Measurements from ENCODE around the gene NKD1. TPM values are rescaled to one million over a fixed set of nuclear protein-coding genes. Genes with fewer than 3 reads are reported as not detected.

The NKD1 gene
- polyA plus RNA-seq, 1 donor, result 5.3 TPM

DNA sequence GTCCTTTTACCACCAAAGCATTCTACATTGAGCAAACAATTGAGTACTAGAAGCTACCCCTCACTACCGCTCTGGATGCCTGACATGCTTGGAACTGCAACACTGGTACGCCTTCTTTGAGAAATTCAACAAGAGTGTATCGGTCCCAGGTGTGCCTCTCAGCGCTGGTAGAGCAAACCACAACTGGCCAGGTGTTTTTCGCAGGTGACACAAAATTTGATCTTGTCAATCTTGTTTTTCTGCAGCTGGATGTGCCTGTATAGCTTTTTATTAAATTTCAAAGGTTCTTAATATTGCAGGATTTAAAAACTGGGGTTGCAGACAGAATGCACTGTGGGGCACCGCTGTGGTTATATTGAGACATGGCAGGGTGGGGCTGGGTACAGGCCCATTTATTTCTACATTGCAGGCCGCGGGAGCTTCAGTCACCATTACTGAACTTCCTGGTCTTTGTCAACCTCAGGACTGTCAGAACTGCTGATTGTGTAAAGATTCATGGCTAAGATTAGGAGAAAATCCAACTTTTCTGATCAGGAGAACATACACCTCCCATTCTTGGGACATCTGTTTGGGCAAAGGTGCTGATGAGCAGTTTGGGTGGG, 137.4 kb downstream of the NKD1 start:
- no peaks in the 10 kb centered on the region for H3K4me1 ChIP-seq (ENCODE audit: control insufficient read depth, insufficient read depth, low read length)
- H3K4me3 ChIP-seq (ENCODE audit: low read length), result no peak overlapping the region
- H3K9me3 ChIP-seq (ENCODE audit: control insufficient read depth, low read depth, low read length), result no peaks in the 10 kb centered on the region
- no peak overlapping the region for H3K27ac ChIP-seq (ENCODE audit: low read length)
- no peaks in the 10 kb centered on the region for H3K36me3 ChIP-seq (ENCODE audit: control insufficient read depth, insufficient read depth, low read length)
- H3K27me3 ChIP-seq (ENCODE audit: control insufficient read depth, insufficient read depth, low read length), result no peaks in the 10 kb centered on the region
- 63% methylated on average over 2 of the region's 8 CpGs for WGBS (ENCODE audit: insufficient coverage, low lambda C conversion rate)
- DNase-seq, result no peak

DNA sequence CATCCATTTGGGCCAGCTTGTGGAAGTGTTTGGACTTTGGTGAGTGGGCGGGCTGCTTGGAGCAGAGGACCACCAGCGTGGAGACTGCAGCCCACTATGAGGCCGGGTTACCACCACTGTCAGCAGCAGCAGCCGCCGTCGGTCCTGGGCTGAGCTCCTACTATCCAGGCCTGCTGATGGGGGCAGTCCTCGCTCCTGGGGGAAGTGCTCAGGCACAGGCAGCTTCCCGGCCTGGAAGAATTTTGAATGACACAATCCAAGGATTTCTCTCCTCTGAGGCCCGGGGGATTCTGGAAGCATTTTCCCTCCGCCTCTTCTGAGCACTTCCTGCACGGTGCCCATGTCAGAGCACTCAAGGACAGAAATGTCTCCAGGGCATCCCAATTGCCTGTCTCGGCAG, 139.9 kb downstream of the NKD1 start:
- WGBS (ENCODE audit: insufficient coverage, low lambda C conversion rate), result 83% methylated on average over 1 of the region's 12 CpGs
- H3K4me3 ChIP-seq (ENCODE audit: low read length), result no peak overlapping the region
- DNase-seq, result no peak
- no peak overlapping the region for H3K27ac ChIP-seq (ENCODE audit: low read length)
- peaks cover 2% of the 10 kb centered on the region for H3K27me3 ChIP-seq (ENCODE audit: control insufficient read depth, insufficient read depth, low read length)
- H3K4me1 ChIP-seq (ENCODE audit: control insufficient read depth, insufficient read depth, low read length), result no peaks in the 10 kb centered on the region
- no peaks in the 10 kb centered on the region for H3K36me3 ChIP-seq (ENCODE audit: control insufficient read depth, insufficient read depth, low read length)
- H3K9me3 ChIP-seq (ENCODE audit: control insufficient read depth, low read depth, low read length), result peaks cover 5% of the 10 kb centered on the region

DNA sequence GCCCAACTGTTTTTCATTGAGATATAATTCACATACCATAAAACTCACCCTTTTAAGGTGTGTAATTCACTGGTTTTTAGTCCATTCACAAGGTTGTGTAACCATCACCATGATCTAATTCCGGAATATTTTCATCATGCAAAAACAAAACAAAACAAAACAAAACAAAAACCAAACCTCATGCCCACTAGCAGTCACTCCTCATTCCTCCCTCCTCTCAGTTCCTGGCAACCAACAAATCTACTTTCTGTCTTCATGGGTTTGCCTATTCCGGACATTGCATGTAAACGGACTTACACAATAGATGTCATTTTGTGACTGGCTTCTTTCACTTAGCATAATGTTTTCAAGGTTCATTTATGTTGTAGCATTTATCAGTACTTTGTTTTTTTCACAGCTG, 140.7 kb downstream of the NKD1 start:
- Histone ChIP-seq H3K4me1 (ENCODE audit: control insufficient read depth, insufficient read depth, low read length) (no peaks in the 10 kb centered on the region), H3K36me3 (ENCODE audit: control insufficient read depth, insufficient read depth, low read length) (no peaks in the 10 kb centered on the region), H3K4me3 (ENCODE audit: low read length) (no peak overlapping the region), H3K27me3 (ENCODE audit: control insufficient read depth, insufficient read depth, low read length) (peaks cover 5% of the 10 kb centered on the region), H3K27ac (ENCODE audit: low read length) (no peak overlapping the region), H3K9me3 (ENCODE audit: control insufficient read depth, low read depth, low read length) (peaks cover 5% of the 10 kb centered on the region)
- WGBS (ENCODE audit: insufficient coverage, low lambda C conversion rate), result 100% methylated on average over 1 of the region's 3 CpGs
- no peak for DNase-seq

DNA sequence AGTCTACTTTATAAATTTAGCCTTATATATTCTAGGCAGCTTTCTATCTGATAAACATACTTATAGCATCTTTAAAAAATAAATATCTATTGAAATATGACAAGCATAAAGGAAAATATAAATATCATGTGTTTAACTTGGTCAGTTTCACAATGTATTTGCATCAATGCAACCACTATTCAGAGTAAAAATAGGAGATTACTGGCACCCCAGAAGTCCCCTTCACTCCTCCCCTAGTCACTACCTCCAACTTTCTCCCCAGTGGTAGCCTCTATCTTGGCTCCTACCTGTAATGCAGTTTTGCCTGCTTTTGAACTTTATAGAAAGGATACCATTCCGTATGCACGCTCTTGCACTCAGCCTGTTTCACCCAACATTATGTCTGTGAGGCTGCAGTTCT, 142.0 kb downstream of the NKD1 start:
- Histone ChIP-seq H3K4me1 (ENCODE audit: control insufficient read depth, insufficient read depth, low read length) (no peaks in the 10 kb centered on the region), H3K36me3 (ENCODE audit: control insufficient read depth, insufficient read depth, low read length) (no peaks in the 10 kb centered on the region), H3K9me3 (ENCODE audit: control insufficient read depth, low read depth, low read length) (peaks cover 5% of the 10 kb centered on the region), H3K27me3 (ENCODE audit: control insufficient read depth, insufficient read depth, low read length) (peaks cover 8% of the 10 kb centered on the region), H3K4me3 (ENCODE audit: low read length) (no peak overlapping the region), H3K27ac (ENCODE audit: low read length) (no peak overlapping the region)
- no CpG with 5 or more reads among the region's 2 CpGs for WGBS (ENCODE audit: insufficient coverage, low lambda C conversion rate)
- DNase-seq, result no peak

DNA sequence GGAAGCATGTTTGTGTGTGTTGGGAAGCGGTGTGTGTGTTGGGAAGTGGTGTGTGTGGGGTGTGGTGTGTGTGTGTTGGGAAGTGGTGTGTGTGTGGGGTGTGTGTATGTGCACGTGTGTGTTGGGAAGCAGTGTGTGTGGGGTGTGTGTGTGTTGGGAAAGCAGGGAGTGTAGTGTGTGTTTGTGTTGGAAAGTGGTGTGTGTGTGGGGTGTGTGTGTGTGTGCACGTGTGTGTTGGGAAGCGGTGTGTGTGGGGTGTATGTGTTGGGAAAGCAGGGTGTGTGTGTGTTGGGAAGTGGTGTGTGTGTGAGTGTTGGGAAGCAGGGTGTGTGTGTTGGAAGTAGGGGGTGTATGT, 144.4 kb downstream of the NKD1 start:
- no peaks in the 10 kb centered on the region for H3K36me3 ChIP-seq (ENCODE audit: control insufficient read depth, insufficient read depth, low read length)
- H3K27ac ChIP-seq (ENCODE audit: low read length), result no peak overlapping the region
- no peak overlapping the region for H3K4me3 ChIP-seq (ENCODE audit: low read length)
- DNase-seq, result no peak
- peaks cover 8% of the 10 kb centered on the region for H3K27me3 ChIP-seq (ENCODE audit: control insufficient read depth, insufficient read depth, low read length)
- WGBS (ENCODE audit: insufficient coverage, low lambda C conversion rate), result 80% methylated on average over 1 of the region's 4 CpGs
- H3K9me3 ChIP-seq (ENCODE audit: control insufficient read depth, low read depth, low read length), result peaks cover 5% of the 10 kb centered on the region
- H3K4me1 ChIP-seq (ENCODE audit: control insufficient read depth, insufficient read depth, low read length), result peaks cover 13% of the 10 kb centered on the region

DNA sequence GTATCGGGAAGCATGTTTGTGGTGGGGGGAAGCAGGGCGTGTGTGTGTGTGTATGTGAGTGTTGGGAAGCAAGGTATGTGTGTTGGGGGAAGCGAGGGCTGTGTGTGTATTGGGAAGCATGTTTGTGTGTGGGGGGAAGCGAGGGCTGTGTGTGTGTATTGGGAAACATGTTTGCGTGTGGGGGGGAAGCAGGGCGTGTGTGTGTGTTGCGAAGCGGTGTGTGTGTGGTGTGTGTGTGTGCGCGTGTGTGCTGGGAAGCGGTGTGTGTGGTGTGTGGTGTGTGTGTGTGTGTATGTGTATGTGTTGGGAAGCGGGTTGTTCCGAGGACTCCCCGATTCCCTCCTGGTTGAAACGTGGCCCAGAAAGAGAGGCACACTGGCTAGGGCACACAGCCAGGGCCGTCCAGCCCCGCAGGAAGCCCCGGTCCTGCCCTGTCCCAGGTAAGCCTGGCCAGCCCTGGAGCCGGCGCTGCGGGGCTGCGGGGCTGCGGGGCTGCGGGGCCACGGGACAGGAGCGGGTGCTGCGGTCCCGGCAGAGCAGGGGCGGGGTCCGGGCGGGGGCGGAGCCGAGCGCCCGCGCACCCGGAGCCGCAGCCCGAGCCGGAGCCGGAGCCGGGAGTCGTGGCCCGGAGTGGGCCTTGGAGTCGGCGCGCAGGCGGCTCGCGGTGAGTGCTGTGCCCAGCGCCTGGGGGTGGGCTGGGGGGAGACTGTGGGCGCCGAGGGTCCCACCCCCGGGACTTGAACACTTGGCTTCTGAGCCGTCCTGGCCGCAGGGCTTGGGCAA, 145.0 kb downstream of the NKD1 start, which contains the start of gene NOD2:
Gene NOD2, plus strand, starts transcription at position 608 of the 783 bp plus-strand sequence. CDS start 5,890 bp downstream, outside the sequence.
- no peak within 1 kb of the TSS for H3K27ac ChIP-seq (ENCODE audit: low read length)
- H3K4me3 ChIP-seq (ENCODE audit: low read length), result peak within 1 kb of the TSS; percentile 4
- no peaks in the 10 kb centered on the region for H3K36me3 ChIP-seq (ENCODE audit: control insufficient read depth, insufficient read depth, low read length)
- H3K4me1 ChIP-seq (ENCODE audit: control insufficient read depth, insufficient read depth, low read length), result peaks cover 13% of the 10 kb centered on the region
- peaks cover 8% of the 10 kb centered on the region for H3K27me3 ChIP-seq (ENCODE audit: control insufficient read depth, insufficient read depth, low read length)
- WGBS (ENCODE audit: insufficient coverage, low lambda C conversion rate), result no CpG with 5 or more reads among the region's 56 CpGs
- peaks cover 5% of the 10 kb centered on the region for H3K9me3 ChIP-seq (ENCODE audit: control insufficient read depth, low read depth, low read length)
- DNase-seq, result no peak

DNA sequence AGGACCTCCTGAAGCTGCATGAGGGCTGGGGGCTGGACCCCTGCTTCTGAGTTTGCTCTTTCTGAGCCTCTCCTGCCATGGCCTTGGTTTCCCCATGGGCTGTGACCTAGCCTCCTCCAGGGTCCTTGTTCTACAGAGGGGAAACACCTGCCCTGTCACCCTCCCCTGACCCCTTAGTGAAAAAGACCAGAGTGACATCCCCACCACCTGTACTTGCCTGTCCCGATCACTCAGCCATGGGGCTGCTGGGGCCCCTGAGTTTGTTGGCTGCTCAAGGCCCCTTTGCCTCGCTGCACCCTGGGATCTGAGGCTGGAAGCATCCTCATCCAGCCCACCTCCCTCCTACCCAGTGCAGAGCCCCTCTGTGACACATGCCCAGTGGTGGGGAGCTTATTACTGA, 146.0 kb downstream of the NKD1 start:
- H3K9me3 ChIP-seq (ENCODE audit: control insufficient read depth, low read depth, low read length), result peaks cover 5% of the 10 kb centered on the region
- H3K27ac ChIP-seq (ENCODE audit: low read length), result no peak overlapping the region
- peaks cover 8% of the 10 kb centered on the region for H3K27me3 ChIP-seq (ENCODE audit: control insufficient read depth, insufficient read depth, low read length)
- no CpG with 5 or more reads among the region's 2 CpGs for WGBS (ENCODE audit: insufficient coverage, low lambda C conversion rate)
- peaks cover 13% of the 10 kb centered on the region for H3K4me1 ChIP-seq (ENCODE audit: control insufficient read depth, insufficient read depth, low read length)
- no peak for DNase-seq
- H3K4me3 ChIP-seq (ENCODE audit: low read length), result no peak overlapping the region
- no peaks in the 10 kb centered on the region for H3K36me3 ChIP-seq (ENCODE audit: control insufficient read depth, insufficient read depth, low read length)

DNA sequence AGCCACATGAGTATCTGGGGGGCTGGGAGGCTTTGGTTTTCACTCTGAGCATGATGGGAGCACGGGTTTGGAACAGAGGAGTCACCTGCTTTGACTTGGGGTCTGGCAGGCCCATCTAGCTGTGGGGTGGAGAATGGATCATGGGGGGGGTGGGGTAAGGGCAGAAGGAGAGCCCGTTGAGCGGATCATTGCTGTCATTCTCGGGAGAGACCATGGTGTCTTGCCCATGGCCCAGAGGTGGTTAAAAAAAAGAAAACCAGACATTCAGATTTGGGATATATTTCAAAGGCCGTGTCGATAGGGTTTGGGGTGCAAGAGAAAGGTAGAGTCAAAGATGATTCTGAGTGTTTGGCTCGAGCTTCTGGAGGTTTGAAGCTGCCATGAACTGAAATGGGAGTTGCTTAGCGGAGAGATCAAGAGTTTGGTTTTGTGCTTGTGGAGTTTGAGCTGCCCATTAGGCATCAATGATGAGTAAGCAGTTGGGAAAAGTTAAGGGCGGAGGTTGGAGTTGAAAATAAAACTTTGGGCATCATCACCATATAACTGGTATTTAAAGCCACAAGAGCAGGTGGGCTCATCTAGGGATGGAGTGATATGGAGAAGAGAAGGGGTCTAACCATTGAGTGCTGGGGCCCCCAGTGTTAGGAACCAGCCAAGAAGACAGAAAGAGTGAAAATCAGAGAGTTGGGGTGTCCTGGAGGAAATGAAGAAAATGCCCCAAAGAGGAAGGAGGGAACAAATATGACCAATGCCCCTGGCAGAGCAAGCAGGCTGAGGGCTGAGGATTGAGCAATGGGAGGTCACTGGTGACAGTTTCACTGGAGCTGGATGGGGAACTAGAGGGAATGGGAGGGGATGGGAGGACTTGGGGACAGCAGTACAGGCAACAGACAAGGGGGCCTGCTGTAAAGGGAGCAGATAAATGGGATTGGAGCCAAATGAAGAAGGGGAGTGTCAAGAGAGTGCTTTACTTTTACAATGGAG, 147.1 kb downstream of the NKD1 start:
- peaks cover 5% of the 10 kb centered on the region for H3K9me3 ChIP-seq (ENCODE audit: control insufficient read depth, low read depth, low read length)
- peaks cover 13% of the 10 kb centered on the region for H3K4me1 ChIP-seq (ENCODE audit: control insufficient read depth, insufficient read depth, low read length)
- no peak overlapping the region for H3K4me3 ChIP-seq (ENCODE audit: low read length)
- WGBS (ENCODE audit: insufficient coverage, low lambda C conversion rate), result 95% methylated on average over 3 of the region's 9 CpGs
- DNase-seq, result peak in 1 of 2 donors; percentile 22
- no peaks in the 10 kb centered on the region for H3K36me3 ChIP-seq (ENCODE audit: control insufficient read depth, insufficient read depth, low read length)
- H3K27me3 ChIP-seq (ENCODE audit: control insufficient read depth, insufficient read depth, low read length), result peaks cover 8% of the 10 kb centered on the region
- H3K27ac ChIP-seq (ENCODE audit: low read length), result no peak overlapping the region

DNA sequence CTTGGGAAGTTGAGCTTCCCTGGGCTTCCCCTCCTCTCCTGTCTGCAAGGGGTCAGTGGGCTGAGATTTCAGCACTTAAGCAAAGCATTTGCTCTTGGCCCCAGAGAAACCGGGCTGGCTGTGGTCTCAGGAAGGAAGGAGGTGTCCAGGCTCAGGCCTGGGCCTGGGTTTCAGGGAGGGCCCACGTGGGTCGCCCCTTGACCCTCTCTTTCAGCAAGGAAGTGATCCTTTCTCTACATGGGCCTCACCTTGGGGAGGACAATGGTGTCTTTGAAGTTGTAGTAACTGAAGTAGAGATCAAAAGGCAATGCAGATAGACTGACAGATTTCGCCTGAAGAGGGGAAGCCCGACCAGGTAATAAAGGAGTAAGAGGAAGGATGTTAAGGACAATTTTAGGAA, 147.9 kb downstream of the NKD1 start:
- no CpG with 5 or more reads among the region's 5 CpGs for WGBS (ENCODE audit: insufficient coverage, low lambda C conversion rate)
- peaks cover 8% of the 10 kb centered on the region for H3K27me3 ChIP-seq (ENCODE audit: control insufficient read depth, insufficient read depth, low read length)

More for the DNA sequence above, 147.9 kb downstream of the NKD1 start:
- H3K4me1 ChIP-seq (ENCODE audit: control insufficient read depth, insufficient read depth, low read length), result peaks cover 13% of the 10 kb centered on the region
- H3K27ac ChIP-seq (ENCODE audit: low read length), result no peak overlapping the region
- peaks cover 5% of the 10 kb centered on the region for H3K9me3 ChIP-seq (ENCODE audit: control insufficient read depth, low read depth, low read length)
- no peaks in the 10 kb centered on the region for H3K36me3 ChIP-seq (ENCODE audit: control insufficient read depth, insufficient read depth, low read length)
- peak in 1 of 2 donors; percentile 47 for DNase-seq
- H3K4me3 ChIP-seq (ENCODE audit: low read length), result no peak overlapping the region
